Stimulated activated CD8-positive, alpha-beta memory T cell treated with anti-CD3 and anti-CD28 coated beads, Interleukin-4, amount 100 ng/mL, for 1 hour (primary cell): ENCODE results near the gene NUP133.

Source experiments
- DNase-seq, 2 donors: peaks; one replicate each; pipeline ENCODE4 v3.0.0-alpha.2; 2020; ENCODE audit warnings: low read depth in 2 of 2, low spot score in 1 of 2

NUP133 gene

GRCh38 chr1:229452956-229453801 is 55.0 kb downstream of the NUP133 start:
- no peak for DNase-seq

- no peak for DNase-seq
These were observed 59.3 kb downstream of the NUP133 start for GRCh38 chr1:229448845-229449244.

- no peak for DNase-seq
These were observed 59.8 kb downstream of the NUP133 start for GRCh38 chr1:229448354-229448753.

GRCh38 chr1:229447809-229448252 is 60.3 kb downstream of the NUP133 start:
- DNase-seq = no peak

- no peak for DNase-seq
These were observed 62.3 kb downstream of the NUP133 start for GRCh38 chr1:229445828-229446227.

- DNase-seq = no peak
These were observed 67.1 kb downstream of the NUP133 start for GRCh38 chr1:229440851-229441537.

- no peak for DNase-seq
These were observed 70.1 kb downstream of the NUP133 start for GRCh38 chr1:229438021-229438420.

- DNase-seq = no peak
These were observed 70.7 kb downstream of the NUP133 start for GRCh38 chr1:229437443-229437842.

GRCh38 chr1:229436201-229436600 is 71.9 kb downstream of the NUP133 start:
- no peak for DNase-seq

- DNase-seq = no peak
These were observed 73.5 kb downstream of the NUP133 start for GRCh38 chr1:229434641-229435051.

- DNase-seq = no peak
These were observed 74.0 kb downstream of the NUP133 start, which contains the start of gene ACTA1 for GRCh38 chr1:229434005-229434640. TSS of gene ACTA1 (minus strand) at chr1:229434094. CDS start at chr1:229433115, 979 bp downstream.

GRCh38 chr1:229433364-229434004 is 74.7 kb downstream of the NUP133 start:
- DNase-seq = no peak

GRCh38 chr1:229432905-229433304 is 75.2 kb downstream of the NUP133 start:
- DNase-seq = no peak

- no peak for DNase-seq
These were observed 76.1 kb downstream of the NUP133 start for GRCh38 chr1:229432116-229432461.

- DNase-seq = no peak
These were observed 76.6 kb downstream of the NUP133 start for GRCh38 chr1:229431284-229432115.

GRCh38 chr1:229430761-229431283 is 77.3 kb downstream of the NUP133 start:
- no peak for DNase-seq

- no peak for DNase-seq
These were observed 79.9 kb downstream of the NUP133 start for GRCh38 chr1:229428256-229428655.

GRCh38 chr1:229427572-229427971 is 80.6 kb downstream of the NUP133 start:
- no peak for DNase-seq

GRCh38 chr1:229425564-229426159 is 82.5 kb downstream of the NUP133 start:
- DNase-seq = no peak

GRCh38 chr1:229420765-229421164 is 87.4 kb downstream of the NUP133 start:
- no peak for DNase-seq
